Measurements from ENCODE around the gene GLI2. TPM values are rescaled to one million over a fixed set of nuclear protein-coding genes. Genes with fewer than 3 reads are reported as not detected.

Gene GLI2
- total RNA-seq, result 4.1 TPM
- long read RNA-seq, partial matches to known transcripts, result 2 of 6 reads
- long read RNA-seq, other reads (novel, unspliced or antisense), result 4 of 6 reads

DNA sequence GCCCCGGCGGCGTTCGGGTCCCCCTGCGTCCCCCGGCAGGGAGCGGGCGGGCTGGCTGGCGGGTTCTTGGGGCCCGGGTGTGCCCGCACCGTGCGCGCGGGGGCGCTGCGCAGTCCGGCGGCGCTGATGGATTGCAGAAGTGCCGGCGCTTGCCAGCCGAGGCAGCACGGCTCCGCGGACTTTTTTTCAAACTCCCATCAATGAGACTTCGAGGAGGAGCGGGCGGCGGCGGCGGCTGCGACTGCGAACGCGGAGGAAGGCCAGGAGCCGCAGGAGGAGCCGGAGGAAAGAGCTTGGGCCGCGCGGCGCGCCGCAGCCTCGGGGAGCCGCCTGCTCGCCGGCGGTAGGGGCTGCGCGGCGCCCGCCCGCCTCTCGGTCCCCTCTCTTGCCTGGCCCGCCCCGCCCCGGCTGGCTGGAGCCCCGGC lies at the start of gene GLI2:
Gene GLI2 (plus strand): TSS at position 123 of the 425 bp plus-strand sequence. CDS start 61,453 bp downstream, outside the sequence.
- DNase-seq (ENCODE audit: low spot score), result peak; percentile 93

DNA sequence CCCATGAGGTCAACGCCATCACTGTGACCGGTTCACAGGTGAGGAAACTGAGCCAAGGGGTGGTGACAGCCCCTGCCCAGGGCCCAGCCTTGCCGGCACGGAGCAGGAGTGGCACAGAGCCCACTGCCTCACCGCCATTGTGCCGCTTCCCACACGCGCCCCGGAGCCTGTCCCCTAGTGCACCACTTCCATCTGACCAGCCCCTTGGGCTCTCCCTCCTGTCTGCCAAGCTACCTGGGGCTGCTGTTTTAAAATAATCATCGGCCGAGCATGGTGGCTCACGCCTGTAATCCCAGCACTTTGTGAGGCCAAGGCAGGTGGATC lies 49.7 kb upstream of the GLI2 start:
- DNase-seq (ENCODE audit: low spot score), result no peak

DNA sequence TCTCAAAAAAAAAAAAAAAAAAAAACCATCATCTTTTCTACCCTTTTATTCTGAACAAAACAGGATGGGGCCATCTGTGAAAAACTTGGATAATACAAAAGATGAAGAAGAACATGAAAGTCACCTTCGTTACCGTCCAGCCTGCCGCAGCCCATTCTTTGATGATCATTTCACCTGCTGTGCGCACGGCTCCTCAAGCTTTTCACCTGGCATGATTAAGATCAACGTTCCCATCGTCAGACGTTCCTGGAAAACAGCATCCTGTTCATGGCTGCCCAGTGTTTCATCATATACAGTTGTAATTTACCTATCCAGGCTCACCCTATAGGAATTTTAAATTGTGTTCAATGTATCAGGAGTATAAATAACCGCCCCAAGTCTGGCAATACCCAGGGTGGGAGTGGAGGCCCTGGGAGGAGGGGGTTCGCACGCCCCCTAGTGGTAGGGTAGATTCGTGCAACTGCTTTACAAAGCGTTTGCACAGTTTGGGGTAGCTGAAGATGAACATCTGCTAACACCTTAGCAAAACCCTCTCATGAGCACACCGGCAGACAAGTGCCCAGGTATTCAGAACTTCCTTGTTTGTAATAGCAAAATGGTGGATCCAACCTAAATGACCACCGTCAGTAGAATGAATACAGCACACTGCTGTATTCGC lies 49.0 kb upstream of the GLI2 start:
- DNase-seq (ENCODE audit: low spot score), result no peak

DNA sequence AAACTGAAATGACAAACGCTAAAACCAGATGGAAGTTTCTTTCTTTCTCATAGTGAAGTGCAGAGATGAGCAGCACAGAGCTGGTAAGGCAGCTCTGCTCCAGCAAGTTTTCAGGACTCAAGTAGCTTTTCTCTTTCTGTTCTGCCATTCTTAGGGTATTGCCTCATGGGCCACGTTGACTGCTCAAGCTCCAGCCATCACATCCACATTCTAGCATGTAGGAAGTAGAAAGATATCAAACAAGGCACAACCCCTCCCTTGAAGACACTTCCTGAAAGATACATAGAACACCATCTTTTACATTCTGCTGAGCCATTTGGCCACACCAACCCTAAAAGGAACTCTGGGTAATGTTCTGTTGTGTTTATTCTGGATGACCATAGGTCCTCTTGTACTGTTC lies 48.5 kb upstream of the GLI2 start:
- DNase-seq (ENCODE audit: low spot score), result no peak

DNA sequence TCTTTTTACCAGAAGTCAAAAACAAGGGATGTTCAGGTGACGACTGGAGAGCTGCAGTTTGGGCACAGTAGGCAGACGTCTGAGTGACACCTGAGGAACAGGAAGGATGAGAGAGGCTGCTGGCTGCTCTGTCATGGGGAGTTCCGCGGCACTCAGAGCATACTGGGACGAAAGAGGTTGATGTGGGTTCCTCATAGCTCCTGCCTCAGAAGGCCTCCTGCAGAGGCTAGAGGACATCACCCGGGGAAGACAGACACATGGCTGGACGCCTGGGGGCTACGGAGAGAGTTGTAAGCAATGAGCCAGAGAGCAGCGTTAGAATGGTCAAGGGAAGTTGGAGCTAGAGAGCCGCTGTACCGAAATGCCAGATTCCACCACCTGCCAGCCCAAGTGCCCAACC lies 45.1 kb upstream of the GLI2 start:
- DNase-seq (ENCODE audit: low spot score), result no peak

DNA sequence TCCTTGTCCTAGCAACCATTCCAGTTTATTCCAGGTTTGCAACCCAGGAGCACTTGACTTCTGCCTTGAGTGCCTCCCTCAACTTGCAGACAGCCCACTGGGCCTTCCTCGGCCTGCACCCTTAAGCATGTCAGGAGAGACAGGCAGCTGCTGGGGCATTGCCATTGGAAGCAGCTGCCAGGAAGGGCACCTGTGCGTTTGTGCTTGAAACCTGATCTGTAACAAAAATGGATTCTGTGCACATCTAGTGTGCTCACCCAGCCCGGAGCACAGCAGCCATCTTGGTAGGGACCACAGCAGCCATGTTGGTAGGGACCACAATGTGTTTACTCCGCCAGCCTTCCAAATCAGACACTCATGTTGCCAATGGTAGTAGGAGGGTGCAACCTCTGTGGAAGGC lies 44.3 kb upstream of the GLI2 start:
- no peak for DNase-seq (ENCODE audit: low spot score)

DNA sequence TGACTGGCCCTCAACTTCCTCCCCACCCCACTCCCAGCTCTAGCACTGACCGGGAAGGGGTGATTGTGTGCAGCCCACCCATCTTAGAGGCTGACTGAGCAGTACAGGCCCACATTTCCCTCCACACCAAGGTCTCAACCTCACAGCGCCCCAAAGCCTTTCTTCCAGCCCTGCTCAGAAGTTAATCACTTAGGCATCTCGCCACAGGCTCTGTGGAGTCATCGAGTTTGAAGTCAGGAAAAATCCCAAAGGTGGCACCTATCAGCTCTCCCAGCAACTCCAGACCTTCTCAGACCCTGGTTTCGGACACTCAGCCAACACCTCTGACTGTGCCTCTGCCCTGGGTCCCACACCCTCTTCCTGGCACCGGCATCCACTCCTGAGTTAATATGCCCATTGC lies 43.0 kb upstream of the GLI2 start:
- DNase-seq (ENCODE audit: low spot score), result no peak

DNA sequence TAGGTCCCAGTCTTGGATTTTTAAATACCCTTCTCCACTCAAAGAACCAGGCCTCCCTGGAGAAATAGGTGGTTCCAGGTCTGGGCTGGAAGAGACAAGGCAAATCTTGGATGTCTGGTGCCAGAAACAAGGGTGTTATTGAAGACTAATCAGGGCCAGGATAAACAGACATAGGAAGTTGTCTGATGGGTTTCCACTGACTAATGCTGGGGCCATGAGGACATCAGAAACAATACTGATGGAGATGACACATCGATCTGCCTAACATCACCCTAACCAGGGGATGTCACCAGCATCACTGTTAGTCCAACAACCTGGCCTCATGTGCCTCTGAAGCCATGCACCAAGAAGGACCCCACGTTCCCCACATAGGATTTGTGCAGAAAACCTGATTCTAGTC lies 42.5 kb upstream of the GLI2 start:
- DNase-seq (ENCODE audit: low spot score), result no peak

DNA sequence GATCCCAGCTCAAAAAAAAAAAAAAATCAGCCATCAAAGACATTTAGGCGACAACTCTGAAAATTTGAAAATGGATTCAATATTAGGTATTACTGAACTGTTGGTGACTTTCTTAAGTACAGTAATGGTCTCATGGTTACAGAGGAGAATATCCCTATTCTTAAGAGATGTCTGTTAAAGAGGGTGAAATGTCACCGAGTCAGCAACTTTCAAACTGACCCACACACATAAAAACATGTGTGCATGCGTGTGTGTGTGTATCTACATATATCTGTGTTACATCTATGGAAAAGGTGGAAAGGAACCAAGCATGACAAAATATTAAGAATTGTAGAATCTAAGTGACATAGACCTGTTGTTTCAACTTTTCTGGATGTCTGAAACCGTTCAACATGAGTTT lies 41.6 kb upstream of the GLI2 start:
- no peak for DNase-seq (ENCODE audit: low spot score)

DNA sequence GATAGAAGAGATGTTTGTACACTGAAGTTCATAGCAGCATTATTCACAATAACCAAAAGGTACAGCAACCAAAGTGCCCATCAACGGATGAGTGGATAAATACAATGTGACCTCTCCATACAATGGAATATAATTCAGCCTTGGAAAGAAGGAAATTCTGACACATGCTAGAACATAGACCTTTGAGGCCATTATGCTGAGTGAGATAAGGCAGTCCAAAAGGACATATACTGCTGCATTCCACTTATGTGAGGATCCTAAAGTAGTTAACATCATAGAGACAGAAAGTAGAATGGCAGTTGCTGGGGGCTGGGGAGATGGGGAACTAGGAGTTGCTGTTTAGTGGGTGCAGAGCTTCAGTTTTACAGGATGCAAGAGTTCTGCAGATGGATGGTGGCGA lies 38.2 kb upstream of the GLI2 start:
- DNase-seq (ENCODE audit: low spot score), result no peak

DNA sequence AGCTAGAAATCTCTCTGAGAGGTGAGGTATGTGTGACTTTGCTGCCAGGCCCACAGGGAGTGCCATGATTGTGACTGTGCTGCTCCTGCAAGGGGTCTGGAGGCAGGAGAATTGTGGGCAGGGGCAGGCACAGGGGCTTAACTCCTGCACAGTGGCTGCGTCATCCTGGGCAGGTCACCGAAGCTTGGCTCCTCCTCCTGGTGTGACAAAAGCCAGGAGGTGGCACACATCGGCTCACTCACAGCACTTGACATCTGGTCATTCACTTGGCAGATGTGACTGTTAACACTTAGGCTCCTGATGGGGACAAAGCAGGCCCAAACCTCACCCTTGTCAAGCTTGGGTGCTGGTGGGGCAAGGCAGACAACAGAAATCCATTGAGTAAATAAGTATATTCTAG lies 36.4 kb upstream of the GLI2 start:
- DNase-seq (ENCODE audit: low spot score), result no peak

DNA sequence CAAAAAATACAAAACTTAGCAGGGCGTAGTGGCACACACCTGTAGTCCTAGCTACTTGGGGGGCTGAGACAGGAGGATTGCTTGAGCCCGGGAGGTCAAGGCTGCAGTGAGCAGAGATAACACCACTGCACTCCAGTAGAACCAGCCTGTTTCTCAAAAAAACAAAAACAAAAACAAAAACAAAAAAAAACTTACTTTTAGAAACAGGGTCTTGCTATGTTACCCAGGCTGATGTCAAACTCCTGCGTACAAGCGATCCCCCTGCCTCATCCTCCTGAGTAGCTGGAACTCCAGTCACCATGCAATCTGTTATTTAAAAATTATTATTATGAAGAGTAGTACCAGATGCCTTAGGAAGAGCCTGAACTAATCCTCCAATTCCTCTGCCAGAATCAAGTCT lies 35.0 kb upstream of the GLI2 start:
- no peak for DNase-seq (ENCODE audit: low spot score)

DNA sequence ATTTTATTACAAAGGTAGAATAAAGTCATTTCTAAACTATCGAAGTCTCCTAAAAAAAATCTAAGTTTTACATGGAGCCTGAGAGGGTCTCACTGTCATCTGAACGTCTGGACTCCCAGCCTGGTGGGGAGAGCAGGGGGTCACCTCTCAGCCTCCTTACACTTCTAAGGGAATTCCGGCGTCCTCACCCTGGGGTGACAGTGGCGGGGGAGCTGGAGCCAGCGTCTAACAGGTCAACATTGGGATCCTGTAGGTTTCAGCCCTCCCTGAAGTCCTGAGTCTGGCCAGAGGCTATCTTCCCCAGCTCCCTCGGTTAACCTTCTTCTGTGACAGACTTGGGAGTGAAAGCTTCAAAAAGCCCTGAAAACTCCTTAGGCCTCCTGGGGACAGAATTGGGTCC lies 34.6 kb upstream of the GLI2 start:
- DNase-seq (ENCODE audit: low spot score), result no peak

DNA sequence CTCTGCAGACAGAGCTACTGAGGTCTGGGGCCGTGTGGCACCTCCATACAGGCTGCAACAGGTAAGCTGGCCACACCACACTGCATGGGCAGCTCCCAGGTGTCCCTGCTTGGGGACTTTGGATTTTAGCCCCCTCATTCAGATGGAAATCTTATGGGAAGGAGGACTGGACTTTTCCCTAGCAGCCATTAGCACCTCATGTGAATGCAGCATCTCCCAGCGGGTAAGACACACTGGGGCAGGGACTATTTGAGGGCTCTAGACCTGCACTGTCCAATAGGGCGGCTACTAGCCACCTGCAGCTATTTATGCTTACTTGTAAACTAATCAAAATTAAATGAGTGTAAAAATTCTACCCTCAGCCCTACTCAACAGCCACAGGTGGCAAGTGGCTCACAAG lies 34.2 kb upstream of the GLI2 start:
- DNase-seq (ENCODE audit: low spot score), result no peak

DNA sequence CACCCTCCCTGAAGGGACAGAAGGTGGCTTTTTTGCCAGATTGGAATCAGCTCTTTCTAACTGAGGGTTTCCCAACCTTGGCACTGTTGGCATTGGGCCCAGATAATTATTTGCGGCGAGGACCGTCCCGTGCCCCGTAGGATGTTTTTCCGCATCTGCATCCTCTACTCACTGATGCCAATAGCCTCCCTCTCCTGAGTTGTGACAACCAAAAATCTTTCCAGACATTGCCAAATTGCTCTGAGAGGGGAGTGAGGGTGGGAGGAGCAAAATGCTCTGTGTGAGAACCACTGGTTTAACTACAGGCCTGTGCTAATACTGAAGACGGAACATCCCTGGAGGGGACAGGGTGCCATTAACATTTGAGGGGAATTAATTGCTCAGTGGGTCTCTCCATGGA lies 33.6 kb upstream of the GLI2 start:
- DNase-seq (ENCODE audit: low spot score), result no peak

DNA sequence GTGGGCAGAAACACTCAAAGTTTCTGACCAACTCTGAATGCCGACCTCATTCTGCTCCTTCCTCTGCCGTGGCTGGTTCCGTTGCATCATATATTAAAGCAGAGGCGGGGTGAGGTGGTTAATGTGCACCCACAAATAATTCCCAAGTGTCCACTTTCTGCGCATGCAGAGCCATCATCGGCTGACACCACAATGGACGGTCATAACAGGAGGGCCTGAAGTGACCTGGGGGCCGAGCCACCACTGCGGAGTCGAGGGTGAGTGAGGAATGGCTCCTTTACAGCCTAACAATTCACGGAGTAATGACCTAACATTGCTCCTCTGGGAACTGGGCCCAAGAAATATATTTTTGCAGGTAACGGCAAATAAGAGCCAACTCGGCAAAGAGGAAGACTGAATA lies 32.9 kb upstream of the GLI2 start:
- DNase-seq (ENCODE audit: low spot score), result no peak

DNA sequence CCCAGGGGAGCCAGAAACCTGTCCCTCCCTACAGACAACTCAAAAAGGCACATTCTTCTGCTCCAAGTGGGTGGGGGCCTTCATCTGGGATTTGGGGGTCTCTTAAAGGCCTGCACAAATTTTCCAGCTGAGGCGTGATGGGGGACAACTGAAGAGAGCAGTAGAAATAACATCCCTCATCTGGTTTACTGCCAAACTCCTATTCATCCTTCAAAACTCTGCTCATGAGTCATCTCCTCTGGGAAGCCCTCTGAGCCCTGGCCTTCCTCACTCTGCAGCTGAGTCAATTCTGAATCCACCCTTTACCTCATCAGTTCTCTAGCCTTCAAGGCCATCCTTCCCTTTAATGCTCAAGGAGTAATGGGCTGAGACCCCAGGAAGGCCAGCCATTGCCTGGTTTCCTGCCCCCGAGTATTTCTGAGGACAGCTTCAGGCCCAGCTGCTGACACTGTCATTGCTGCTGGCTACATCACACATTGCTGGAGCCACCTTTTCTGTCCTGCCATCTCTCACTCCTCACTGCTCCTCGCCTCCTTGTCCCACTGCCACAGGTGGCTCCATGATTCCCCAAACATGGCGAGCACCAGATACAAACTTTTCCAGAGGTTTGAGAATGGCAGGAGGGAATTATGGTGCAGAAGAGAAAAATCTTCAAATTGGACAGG lies 32.2 kb upstream of the GLI2 start:
- DNase-seq (ENCODE audit: low spot score), result no peak

DNA sequence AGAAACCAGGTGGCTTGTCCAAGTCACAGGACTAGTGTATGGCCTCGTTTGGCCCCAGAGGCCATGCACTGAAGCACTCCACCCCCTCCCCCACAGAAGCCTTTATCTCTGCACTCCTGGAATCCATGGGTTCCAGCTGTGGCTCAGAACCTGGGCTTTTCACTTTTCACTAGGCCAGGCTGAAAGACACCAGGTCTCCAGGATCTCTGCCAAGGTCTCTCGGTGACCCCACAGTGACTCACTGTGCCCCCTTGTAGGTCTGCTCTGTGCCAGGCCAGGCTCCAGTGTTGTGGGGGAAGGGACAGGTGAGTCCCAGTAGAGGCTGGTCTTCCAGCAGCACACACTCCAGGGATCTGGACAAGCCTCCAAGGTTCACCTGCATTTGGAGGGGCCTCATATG lies 31.0 kb upstream of the GLI2 start:
- no peak for DNase-seq (ENCODE audit: low spot score)

DNA sequence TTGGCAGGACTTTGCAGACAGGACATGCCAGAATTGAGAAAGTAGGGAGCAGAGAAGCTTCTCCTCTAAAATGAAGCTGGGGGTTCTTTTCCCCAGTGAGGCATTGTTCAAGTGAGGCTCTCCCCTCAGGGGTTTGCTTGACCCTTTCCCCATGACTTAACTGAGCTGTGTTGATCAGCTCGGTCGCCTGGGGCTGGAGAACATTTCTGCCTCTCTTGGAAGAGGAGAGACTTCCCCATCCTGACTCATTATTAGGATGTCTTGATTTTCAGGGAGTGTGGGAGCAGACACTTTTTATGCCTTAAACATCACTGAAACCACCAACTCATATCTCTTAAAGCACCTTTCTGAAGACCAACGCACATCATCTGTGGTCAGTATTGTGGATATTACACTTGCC lies 27.9 kb upstream of the GLI2 start:
- DNase-seq (ENCODE audit: low spot score), result no peak

DNA sequence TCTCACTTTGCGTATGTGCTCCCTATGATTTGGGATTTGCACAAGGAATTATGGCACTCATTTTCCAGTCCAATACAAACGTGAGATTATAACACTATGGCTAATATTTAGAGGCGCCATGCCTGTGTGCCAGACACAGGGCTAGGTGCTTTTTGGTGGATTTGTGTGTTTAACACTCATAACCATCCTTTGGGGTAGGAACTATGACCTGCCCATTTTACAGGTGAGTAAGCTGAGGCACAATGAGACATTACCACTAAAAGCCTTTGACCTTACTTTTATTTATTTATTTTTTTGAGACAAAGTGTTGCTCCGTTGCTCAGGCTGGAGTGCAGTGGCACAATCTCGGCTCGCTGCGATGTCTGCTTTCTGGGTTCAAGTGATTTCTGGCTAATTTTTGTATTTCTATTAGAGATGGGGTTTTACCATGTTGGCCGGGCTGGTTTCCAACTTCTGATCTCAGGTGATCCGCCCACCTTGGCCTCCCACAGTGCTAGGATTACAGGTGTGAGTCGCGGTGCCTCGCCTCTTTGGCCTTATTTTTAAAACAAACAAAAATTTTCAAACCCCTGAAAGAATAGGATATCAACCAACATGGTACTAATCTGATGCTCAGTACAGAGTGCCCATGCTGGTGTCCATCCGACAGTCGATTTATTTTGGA lies 26.6 kb upstream of the GLI2 start:
- peak; percentile 55 for DNase-seq (ENCODE audit: low spot score)

DNA sequence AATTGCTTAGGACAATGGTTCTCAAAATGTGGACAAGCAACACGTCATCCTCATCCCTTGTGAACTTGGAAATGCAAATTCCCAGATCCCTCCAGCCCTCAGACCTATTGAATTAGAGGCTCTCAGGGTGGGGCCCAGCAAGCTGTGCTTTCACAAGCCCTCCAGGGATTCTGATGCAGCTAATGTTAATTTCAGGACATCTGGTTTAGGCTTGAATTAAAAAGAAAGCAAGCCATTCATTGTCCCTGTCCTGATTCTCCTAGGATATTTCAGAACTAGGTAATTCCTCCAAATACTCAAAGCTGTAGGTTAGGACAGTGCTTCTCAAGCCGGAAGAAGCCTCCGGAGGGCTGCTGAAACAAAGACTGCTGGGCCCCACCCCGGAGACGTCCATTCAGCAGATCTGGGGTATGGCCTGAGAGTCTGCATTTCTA lies 26.0 kb upstream of the GLI2 start:
- DNase-seq (ENCODE audit: low spot score), result no peak

DNA sequence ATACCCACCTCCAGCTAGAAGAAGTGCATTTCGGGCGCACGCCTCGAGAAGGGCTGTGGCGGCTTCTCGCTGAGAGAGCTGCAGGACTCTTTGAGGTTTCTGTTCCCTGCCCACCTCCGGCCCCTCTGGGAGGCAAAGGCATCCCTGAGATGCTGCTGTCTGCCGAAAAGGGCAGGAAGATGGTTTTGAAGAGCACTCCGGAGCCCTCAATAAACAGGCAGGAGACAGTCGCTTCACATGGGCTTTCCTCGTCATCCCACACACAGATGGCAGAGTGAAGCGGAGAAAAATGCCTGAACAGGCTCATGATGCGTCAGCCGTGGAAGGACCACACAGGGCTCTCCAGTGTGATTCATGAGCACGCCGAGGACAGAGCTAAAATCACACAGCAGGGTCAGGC lies 25.4 kb upstream of the GLI2 start:
- no peak for DNase-seq (ENCODE audit: low spot score)

DNA sequence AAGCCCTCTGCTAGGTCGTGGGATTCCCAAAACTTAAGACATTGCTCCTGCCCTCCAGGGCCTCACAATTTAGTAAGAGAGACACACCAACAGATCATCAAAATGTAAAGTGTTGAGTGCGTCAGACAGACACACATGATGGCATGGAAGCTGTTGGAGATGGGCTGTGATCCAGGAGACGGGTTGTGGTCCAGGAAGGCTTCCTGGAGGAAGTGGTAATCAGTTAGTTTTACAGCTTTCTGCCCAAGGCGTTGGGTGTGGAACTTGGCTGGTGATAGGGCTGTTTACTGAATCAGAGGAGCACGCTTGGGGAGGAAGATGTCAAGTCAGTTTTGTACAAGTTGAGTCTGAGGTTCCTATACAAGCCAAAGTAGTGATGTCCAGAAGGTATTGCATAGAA lies 24.0 kb upstream of the GLI2 start:
- no peak for DNase-seq (ENCODE audit: low spot score)
